Right lobe of liver (tissue), 4 donors: ENCODE measurements around the gene DNAH10.

Source experiments
- POLR2A ChIP-seq: fragments of 450-650 bp; IDR thresholded peaks from one replicate; pipeline ENCODE4 v1.6.1; 2017; ENCODE audit warnings: antibody characterized with exemption, mild to moderate bottlenecking
- TF ChIP-seq, protein P1 (sequence below), 4 donors: fragments of 200-600 bp in 3 of 4; fragments of 450-650 bp in 1 of 4; IDR thresholded peaks; one replicate each; pipeline versions ENCODE4 v1.5.1 to v1.8.0; 2016 to 2022; ENCODE audit warnings: antibody characterized with exemption in 4 of 4, mild to moderate bottlenecking in 2 of 4
- donor health status: DM: no; HTN: no; CAD: no.
- donor health status: DM: no; HTN: no; CAD: no.
- donor health status: DM: no; HTN: yes; CAD: no.

DNA sequence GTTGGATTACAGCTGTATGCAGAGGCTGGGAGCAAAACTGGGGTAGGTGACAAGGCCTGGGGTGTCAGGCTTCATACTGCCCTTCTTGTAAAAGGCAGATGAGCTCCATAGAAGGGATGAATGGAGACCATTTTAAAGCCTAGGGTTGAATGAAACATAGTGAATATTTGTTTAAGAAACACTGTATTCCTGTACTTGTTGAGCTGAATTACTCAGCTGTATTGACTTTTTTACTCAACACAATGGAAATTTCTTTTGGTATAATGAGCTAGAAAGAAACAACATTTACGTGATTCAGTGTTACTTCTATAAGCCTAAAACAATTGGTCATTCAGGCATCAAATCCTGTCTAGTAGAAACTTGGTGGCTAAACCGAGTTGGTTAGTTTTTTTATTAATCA, 35.9 kb upstream of the DNAH10 start:
- TF ChIP-seq, protein P1, sequence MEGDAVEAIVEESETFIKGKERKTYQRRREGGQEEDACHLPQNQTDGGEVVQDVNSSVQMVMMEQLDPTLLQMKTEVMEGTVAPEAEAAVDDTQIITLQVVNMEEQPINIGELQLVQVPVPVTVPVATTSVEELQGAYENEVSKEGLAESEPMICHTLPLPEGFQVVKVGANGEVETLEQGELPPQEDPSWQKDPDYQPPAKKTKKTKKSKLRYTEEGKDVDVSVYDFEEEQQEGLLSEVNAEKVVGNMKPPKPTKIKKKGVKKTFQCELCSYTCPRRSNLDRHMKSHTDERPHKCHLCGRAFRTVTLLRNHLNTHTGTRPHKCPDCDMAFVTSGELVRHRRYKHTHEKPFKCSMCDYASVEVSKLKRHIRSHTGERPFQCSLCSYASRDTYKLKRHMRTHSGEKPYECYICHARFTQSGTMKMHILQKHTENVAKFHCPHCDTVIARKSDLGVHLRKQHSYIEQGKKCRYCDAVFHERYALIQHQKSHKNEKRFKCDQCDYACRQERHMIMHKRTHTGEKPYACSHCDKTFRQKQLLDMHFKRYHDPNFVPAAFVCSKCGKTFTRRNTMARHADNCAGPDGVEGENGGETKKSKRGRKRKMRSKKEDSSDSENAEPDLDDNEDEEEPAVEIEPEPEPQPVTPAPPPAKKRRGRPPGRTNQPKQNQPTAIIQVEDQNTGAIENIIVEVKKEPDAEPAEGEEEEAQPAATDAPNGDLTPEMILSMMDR (IDR thresholded peaks at IDR 0.05) = no peak
- TF ChIP-seq POLR2A = no peak
